T-helper 1 cell treated with Interleukin-12 subunit alpha and Interleukin-12 subunit beta and Interleukin-4 antibody, amounts not matched to agents 30 ng/mL and 1 ng/mL, for 36 hours (primary cell): ENCODE results near the gene PATJ. TPM values are rescaled to one million over a fixed set of nuclear protein-coding genes. Genes with fewer than 3 reads are reported as not detected.

Experiments
- intact Hi-C: fragments of 100-400 bp; cut with micrococcal nuclease; formaldehyde crosslinking; loops from one replicate; pipeline ENCODE4 v1.15.1; 2024
- total RNA-seq: library from RNA; stranded (reverse); gene quantifications from 2 replicates; pipeline ENCODE4 v1.2.3, GENCODE V29; 2022

Gene PATJ
- total RNA-seq, 1 donor from 2014 or later: 19.4 TPM

DNA sequence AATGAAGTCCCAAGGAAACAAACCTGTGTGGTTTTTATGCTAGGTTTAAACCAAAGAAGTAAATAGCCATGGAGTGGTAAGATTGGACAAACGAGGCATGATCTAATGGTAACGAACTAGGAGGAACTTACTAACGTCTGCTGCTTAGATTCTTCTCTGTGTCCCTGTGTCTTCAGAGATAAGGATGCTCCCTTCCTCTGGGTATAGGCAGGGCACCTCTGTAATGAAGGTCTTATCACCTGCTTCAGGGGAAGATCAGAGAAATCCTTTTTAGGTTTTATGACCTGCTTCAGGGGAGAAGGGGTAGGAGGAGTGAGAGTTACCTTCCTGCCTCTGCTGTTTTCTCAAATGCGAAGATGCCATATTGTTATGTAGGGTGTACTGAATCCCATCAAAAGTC, 237.4 kb downstream of the PATJ start:
- intact Hi-C loops: no loop called here

DNA sequence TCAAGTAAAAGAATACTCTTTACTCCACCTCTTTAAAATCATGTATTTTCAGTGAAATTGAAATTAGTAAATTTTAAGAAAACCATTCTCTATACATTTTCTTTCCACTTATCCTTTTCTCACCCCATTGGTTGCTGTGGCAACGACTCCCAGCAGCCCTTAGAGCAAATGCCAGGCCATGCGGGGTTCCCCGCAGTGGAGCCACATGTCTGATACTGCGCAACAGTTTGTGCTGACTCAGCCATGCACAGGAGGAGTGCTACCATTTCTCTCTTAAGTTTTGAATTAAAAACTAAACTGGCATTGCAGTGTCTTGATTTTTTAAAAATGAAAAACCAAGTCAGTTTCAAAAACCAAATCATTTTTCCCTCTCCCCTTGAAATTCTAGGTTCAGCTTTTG, 238.3 kb downstream of the PATJ start:
- intact Hi-C loops: no loop called here

DNA sequence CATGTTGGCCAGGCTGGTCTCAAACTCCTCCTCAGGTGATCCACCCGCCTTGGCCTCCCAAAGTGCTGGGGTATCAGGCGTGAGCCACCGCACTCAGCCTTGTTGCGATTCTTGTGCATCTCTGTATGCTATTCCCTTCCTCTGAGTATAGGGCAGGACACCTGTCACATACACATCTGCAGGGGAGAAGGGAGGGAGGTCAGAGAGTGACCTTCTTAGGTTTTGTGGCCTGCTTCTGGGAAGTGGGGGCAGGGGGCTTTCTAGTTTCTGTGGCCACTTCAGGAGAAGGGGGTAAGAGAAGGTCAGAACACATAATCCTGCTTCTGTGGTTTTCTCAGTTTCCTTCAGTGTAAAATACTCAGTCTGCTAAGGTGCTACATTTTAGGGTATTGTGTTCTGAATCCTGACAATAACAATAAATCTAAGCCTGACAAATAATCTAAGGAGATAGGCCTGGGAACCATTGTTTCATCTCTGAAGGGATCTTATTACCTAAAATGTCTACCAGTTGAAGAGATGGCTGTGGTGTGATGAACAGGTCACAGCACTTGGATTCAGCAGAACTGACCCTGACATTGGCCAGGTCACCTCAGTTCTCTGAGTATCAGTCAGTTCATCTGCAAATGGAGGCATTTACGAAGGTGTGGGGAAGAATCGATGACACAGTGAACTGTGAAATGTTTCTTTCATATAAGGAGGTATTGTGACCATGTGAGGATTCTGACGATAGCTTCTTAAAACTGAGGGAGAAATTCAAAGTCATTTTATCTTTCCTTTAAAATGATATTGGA, 239.8 kb downstream of the PATJ start:
- intact Hi-C loops: no loop called here

- intact Hi-C loops: no loop called here
Observed at GRCh38 chr1:61983236-61983635, 241.0 kb downstream of the PATJ start.

GRCh38 chr1:61992257-61992656, 250.0 kb downstream of the PATJ start:
- intact Hi-C loops: no loop called here

DNA sequence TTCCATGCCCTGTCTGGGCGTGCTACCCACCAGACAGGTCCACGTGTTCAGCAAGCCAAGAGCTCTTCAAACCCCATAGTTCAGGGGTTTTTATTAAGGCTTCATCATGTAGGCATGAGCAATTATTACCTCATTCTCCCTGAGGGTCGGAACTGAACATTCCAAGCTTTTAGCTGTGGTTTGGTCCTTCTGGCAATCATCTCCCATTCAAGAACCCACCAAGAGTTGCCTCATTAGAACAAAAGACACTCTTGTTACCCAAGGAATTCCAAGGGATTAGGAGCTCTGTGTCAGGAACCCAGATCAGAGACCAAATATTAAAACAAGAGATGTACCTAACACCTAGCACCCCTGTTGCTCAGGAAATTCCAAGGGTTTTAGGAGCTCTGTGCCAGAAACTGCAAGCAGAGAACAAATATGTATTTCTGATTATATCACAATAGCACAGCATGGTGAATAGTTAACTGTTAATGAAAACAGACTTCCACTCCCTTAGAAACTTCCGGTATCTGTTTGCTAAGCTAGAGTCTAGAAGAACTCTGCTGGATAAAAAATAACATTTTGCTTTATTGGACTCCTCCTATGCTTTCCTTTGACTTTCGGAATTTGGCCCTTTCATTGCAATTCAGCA, 251.2 kb downstream of the PATJ start:
- intact Hi-C loops: no loop called here

DNA sequence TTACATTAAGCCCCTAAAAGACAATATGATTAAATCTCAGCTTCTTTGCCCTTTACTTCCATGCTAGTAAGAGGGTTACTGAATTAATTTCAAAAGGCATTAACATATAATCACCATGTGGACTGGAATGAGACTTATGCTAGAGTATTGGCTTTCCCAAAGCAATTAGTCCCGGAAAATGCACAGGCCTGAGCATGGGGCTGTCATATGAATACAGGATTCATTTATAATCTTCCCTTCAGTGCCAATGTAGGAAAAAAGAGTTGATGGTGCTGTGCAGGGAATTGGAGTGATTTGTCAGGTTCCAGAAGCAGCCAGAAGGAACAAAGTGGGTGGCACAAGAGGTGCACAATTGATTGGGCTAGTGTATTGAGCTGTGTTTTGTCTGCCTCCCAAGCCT, 253.4 kb downstream of the PATJ start:
- intact Hi-C loops: loop anchor here (2.0 kb wide), 1 partner anchor 21 kb away; no protein-coding TSS in a partner anchor

DNA sequence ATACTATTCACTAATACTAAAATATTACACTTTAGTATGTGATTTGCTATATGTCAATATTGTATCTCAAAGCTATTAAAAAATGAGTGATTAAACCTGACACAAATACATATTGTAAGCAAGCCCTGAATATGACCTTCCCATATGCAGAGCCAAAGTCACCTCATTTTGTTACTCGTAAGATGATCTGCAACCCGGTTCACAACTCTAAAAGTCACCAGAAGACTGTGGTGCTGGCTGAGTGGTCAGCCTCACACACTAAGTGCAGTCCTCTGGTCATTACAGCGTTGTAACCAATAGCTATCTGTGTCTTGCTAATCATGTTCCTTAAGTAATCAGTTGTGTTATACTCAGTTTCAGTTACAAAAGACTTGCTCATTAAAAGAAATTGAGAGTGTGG, 254.8 kb downstream of the PATJ start:
- intact Hi-C loops: no loop called here

DNA sequence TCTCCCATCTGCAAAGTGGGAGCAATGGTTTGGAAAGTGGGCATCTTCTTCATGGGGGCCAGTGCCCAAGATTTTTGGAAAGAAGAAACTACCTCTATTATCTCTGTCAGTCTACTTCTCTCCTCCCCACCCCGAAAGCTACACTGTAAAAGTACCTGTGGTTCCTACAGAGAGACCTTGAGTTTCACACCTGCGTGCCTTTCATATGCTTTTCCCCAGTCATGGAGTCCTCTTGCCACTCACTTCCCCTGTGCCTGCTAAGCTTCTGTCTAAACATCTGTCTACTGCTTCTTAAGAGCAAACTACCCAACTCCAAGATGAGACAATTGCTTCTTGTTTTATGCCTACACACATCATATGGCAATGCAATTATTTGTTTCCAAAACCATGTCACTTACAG, 261.5 kb downstream of the PATJ start:
- intact Hi-C loops: no loop called here

DNA sequence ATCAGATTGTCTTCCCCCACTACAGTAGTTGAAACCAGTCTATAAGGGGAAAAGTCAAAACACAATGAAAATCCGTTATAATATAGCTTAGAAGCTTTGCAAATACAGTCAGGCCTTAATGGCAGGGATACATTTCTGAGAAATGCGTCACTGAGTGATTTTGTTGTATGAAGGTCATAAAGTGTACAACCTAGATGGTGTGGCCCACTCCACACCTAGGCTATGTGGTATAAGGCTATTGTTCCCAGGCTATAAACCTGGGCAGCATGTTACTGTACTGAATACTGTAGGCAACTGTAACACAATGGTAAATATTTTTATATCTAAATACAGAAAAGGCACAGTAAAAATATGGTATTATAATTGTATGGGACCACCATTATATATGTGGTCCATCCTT, 264.4 kb downstream of the PATJ start:
- intact Hi-C loops: no loop called here

GRCh38 chr1:62011006-62011405, 268.7 kb downstream of the PATJ start:
- intact Hi-C loops: no loop called here

GRCh38 chr1:62012095-62012494, 269.8 kb downstream of the PATJ start:
- intact Hi-C loops: no loop called here

- intact Hi-C loops: no loop called here
Observed at GRCh38 chr1:62012836-62013235, 270.6 kb downstream of the PATJ start.

- intact Hi-C loops: no loop called here
Observed at GRCh38 chr1:62013264-62013663, 271.0 kb downstream of the PATJ start.

DNA sequence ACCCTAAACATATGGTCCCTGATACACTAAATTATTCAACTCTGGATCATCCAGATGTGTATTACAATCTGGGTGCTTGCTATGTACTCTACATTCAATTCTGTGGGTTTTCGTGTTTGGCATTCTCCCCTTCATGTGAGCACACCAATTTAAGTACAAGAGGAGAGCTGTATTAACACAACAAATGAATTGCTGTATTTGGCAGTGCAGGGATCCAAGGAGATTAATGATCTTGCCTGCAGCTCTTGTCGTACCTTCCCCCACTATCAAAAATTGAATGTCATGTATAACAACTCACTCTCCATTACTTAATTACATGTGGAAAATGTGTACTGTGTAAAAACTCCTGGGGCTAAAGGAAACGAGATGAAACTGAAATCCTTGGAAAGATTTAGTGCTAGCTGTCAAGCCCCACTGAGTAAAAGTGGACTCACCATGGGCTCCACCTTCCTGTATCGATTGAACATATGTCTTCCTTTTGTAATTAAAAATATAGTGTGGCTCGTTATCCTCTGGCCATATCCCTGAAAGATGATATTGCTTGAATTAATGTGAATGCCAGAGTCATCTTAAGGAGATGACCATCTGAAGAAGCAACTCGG, 280.2 kb downstream of the PATJ start:
- intact Hi-C loops: no loop called here

DNA sequence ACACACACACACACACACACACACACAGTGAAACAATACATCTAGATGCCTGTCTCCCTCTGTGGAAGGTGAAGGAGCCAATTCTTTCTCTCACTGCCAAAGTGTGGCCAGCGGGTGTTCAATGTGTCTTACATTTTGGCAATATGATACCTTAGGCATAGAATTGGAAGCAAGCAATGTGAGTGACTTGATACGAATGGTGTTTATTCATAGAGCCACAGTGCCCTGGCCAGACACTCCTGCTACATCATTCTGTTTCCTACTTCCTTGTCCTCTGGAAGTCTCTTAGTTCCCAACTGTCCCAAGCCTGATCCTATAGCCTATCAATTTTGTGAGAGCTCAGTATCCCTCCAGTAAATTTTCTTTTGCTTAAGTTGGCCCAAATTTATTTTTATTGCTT, 282.4 kb downstream of the PATJ start:
- intact Hi-C loops: no loop called here

- intact Hi-C loops: no loop called here
Observed at GRCh38 chr1:62025154-62025553, 282.9 kb downstream of the PATJ start.

- intact Hi-C loops: no loop called here
Observed at GRCh38 chr1:62025892-62026291, 283.6 kb downstream of the PATJ start.

- intact Hi-C loops: no loop called here
Observed at GRCh38 chr1:62029704-62030103, 287.4 kb downstream of the PATJ start.

GRCh38 chr1:62034790-62035189, 292.5 kb downstream of the PATJ start:
- intact Hi-C loops: no loop called here

- intact Hi-C loops: no loop called here
Observed at GRCh38 chr1:62037274-62037673, 295.0 kb downstream of the PATJ start.

- intact Hi-C loops: no loop called here
Observed at GRCh38 chr1:62038594-62039284, 296.5 kb downstream of the PATJ start.
